ENCODE data around the gene LIN28B.

GRCh38 chr6:105058846-105059245 lies 101.9 kb downstream of the LIN28B start:
- TF ChIP-seq CTCF (IDR thresholded peaks at IDR 0.05; ENCODE audit: insufficient read depth, low read length) (no peak), SPI1 (IDR thresholded peaks at IDR 0.05; ENCODE audit: borderline replicate concordance, low read depth) (no peak), REST (IDR thresholded peaks at IDR 0.05; ENCODE audit: insufficient replicate concordance, low read depth) (no peak), GABPA (IDR thresholded peaks at IDR 0.05; ENCODE audit: low read depth) (no peak)
